HepG2 (cell line): ENCODE data around the gene HOXA7. TPM values are rescaled to one million over a fixed set of nuclear protein-coding genes. Genes with fewer than 3 reads are reported as not detected.
A peak's percentile ranks its signal among the peaks of the same experiment; 100 is the strongest.

ENCODE experiments used
- ADNP ChIP-seq: sonication (generic); formaldehyde crosslinking; IDR thresholded peaks from 2 replicates; pipeline ENCODE4 v1.4.0; 2020; ENCODE audit warnings: missing genetic modification reagents
- ARNT2 ChIP-seq: sonication (generic); formaldehyde crosslinking; IDR thresholded peaks from 2 replicates; pipeline ENCODE4 v1.8.0; 2022; ENCODE audit warnings: mild to moderate bottlenecking, low read depth, missing genetic modification reagents, moderate library complexity
- BRCA1 ChIP-seq: sonication (generic); formaldehyde crosslinking; IDR thresholded peaks from 2 replicates; pipeline ENCODE4 v1.4.0; 2020; ENCODE audit warnings: missing genetic modification reagents
- ETS1 ChIP-seq: sonication (generic); formaldehyde crosslinking; IDR thresholded peaks from 2 replicates; pipeline ENCODE4 v1.4.0; 2020; ENCODE audit warnings: missing genetic modification reagents
- GMEB1 ChIP-seq: sonication (generic); formaldehyde crosslinking; IDR thresholded peaks from 2 replicates; pipeline ENCODE4 v1.5.1; 2020; ENCODE audit warnings: missing genetic modification reagents, mild to moderate bottlenecking, borderline replicate concordance
- HNF4A ChIP-seq: sonication (generic); formaldehyde crosslinking; IDR thresholded peaks from 2 replicates; pipeline ENCODE4 v1.4.0; 2020; ENCODE audit warnings: missing genetic modification reagents
- HOXA5 ChIP-seq: sonication (generic); formaldehyde crosslinking; IDR thresholded peaks from 2 replicates; pipeline ENCODE4 v1.4.0; 2020; ENCODE audit warnings: missing genetic modification reagents
- NFRKB ChIP-seq: fragments of 450-650 bp; IDR thresholded peaks from 2 replicates; pipeline ENCODE4 v1.6.1; 2017
- NR2F1 ChIP-seq, 2 experiments: fragments of 450-650 bp in 1 of 2; formaldehyde crosslinking in 1 of 2; IDR thresholded peaks; 2 replicates each; pipeline versions ENCODE4 v1.5.0 to v1.6.1; 2016 to 2020; ENCODE audit warnings: mild to moderate bottlenecking in 1 of 2, missing compliant biosample characterization in 1 of 2, missing genetic modification reagents in 1 of 2, moderate library complexity in 1 of 2
- RBFOX2 ChIP-seq: fragments of 200-400 bp; formaldehyde crosslinking; IDR thresholded peaks from 2 replicates; pipeline ENCODE4 v1.6.1; 2017; ENCODE audit warnings: low read depth, mild to moderate bottlenecking, low read length
- SOX13 ChIP-seq, 3 experiments: fragments of 450-650 bp in 1 of 3; sonication (generic) in 1 of 3; formaldehyde crosslinking in 1 of 3; IDR thresholded peaks in 2 of 3; conservative IDR thresholded peaks in 1 of 3; 2 replicates each; pipeline versions ENCODE4 v1.5.0 to v1.6.1; 2016 to 2020; ENCODE audit warnings: antibody characterized with exemption in 1 of 3, mild to moderate bottlenecking in 1 of 3, missing compliant biosample characterization in 1 of 3, missing genetic modification reagents in 1 of 3, moderate library complexity in 1 of 3
- SPEN ChIP-seq: sonication (generic); formaldehyde crosslinking; IDR thresholded peaks from 2 replicates; pipeline ENCODE4 v1.5.1; 2020; ENCODE audit warnings: low read depth, mild to moderate bottlenecking, missing genetic modification reagents
- SYNCRIP ChIP-seq: fragments of 200-400 bp; formaldehyde crosslinking; IDR thresholded peaks from 2 replicates; pipeline ENCODE4 v1.6.1; 2018; ENCODE audit warnings: mild to moderate bottlenecking, low read depth, low read length; ENCODE audit not compliant: insufficient read depth
- TBX3 ChIP-seq: fragments of 450-650 bp; IDR thresholded peaks from 2 replicates; pipeline ENCODE4 v1.6.1; 2017; ENCODE audit warnings: antibody characterized with exemption, mild to moderate bottlenecking, inconsistent platforms, borderline replicate concordance
- ZBTB20 ChIP-seq: sonication (generic); formaldehyde crosslinking; IDR thresholded peaks from 2 replicates; pipeline ENCODE4 v1.8.1; 2023; ENCODE audit warnings: missing genetic modification reagents, low read depth, mild to moderate bottlenecking, borderline replicate concordance
- ZFP1 ChIP-seq: IDR thresholded peaks from 2 replicates; pipeline ENCODE4 v1.6.1; 2016
- ZNF317 ChIP-seq: sonication (generic); formaldehyde crosslinking; IDR thresholded peaks from 2 replicates; pipeline ENCODE4 v1.5.0; 2020; ENCODE audit warnings: mild to moderate bottlenecking, missing genetic modification reagents
- ZNF329 ChIP-seq: sonication (generic); formaldehyde crosslinking; IDR thresholded peaks from 2 replicates; pipeline ENCODE4 v1.9.0; 2021; ENCODE audit warnings: low read depth, mild to moderate bottlenecking, missing genetic modification reagents
- ZNF382 ChIP-seq: sonication (generic); formaldehyde crosslinking; IDR thresholded peaks from 2 replicates; pipeline ENCODE4 v1.5.0; 2020; ENCODE audit warnings: missing genetic modification reagents, mild to moderate bottlenecking, borderline replicate concordance
- ZNF432 ChIP-seq: sonication (generic); formaldehyde crosslinking; IDR thresholded peaks from 2 replicates; pipeline ENCODE4 v1.5.0; 2020; ENCODE audit warnings: missing genetic modification reagents, mild to moderate bottlenecking, borderline replicate concordance
- ZNF549 ChIP-seq: sonication (generic); formaldehyde crosslinking; IDR thresholded peaks from 2 replicates; pipeline ENCODE4 v1.5.0; 2020; ENCODE audit warnings: missing genetic modification reagents
- ZNF605 ChIP-seq: sonication (generic); formaldehyde crosslinking; IDR thresholded peaks from 2 replicates; pipeline ENCODE4 v1.8.0; 2022; ENCODE audit warnings: mild to moderate bottlenecking, missing genetic modification reagents
- ZNF614 ChIP-seq: IDR thresholded peaks from 2 replicates; pipeline ENCODE4 v1.6.1; 2018; ENCODE audit warnings: missing biosample characterization, missing genetic modification reagents, inconsistent platforms, borderline replicate concordance
- ZNF883 ChIP-seq: sonication (generic); formaldehyde crosslinking; IDR thresholded peaks from 2 replicates; pipeline ENCODE4 v1.5.1; 2020; ENCODE audit warnings: mild to moderate bottlenecking, missing genetic modification reagents; ENCODE audit errors: not compliant biosample characterization
- polyA plus RNA-seq, 8 experiments: library from polyadenylated mRNA; depleted of rRNA in 3 of 8; stranded (reverse) in 7 of 8; unstranded in 1 of 8; fragments of >200 nt; fragmentation: Illumina TruSeq in 4 of 8; extraction: Trizol in 4 of 8; gene quantifications; 2 replicates each; pipeline versions ENCODE4 v1.2.1 to v1.2.3, GENCODE V29; 2011 to 2016; ENCODE audit warnings: low read depth in 4 of 8, missing spikeins in 1 of 8, mixed read lengths in 1 of 8; ENCODE audit not compliant: insufficient read depth in 1 of 8
- total RNA-seq, 5 experiments: library from RNA; depleted of rRNA; stranded (reverse); fragments of >200 nt; fragmentation: Illumina TruSeq; extraction: Trizol; gene quantifications; 2 replicates each; pipeline ENCODE4 v1.2.3, GENCODE V29; 2016; ENCODE audit warnings: low read depth in 1 of 5
- TF ChIP-seq, protein P1 (sequence below): sonication (generic); formaldehyde crosslinking; conservative IDR thresholded peaks from 2 replicates; pipeline ENCODE4 v1.8.0; 2022; ENCODE audit warnings: low read depth, missing genetic modification reagents

HOXA7 gene
- total and polyA plus RNA-seq, 2 of the 13 experiments (the other 11 are each of a cell fraction or from before 2014, with no cell fraction given): 0.05 TPM; not detected in 1

- TF ChIP-seq NR2F1 (CRISPR knock-in tag; IDR thresholded peaks at IDR 0.05) (no peak), ZNF605 (CRISPR knock-in tag) (no peak), ZNF883 (CRISPR knock-in tag) (no peak), ZNF317 (CRISPR knock-in tag) (no peak), SPEN (CRISPR knock-in tag) (no peak), RBFOX2 (peak; percentile 71), ZNF432 (CRISPR knock-in tag) (no peak), NFRKB (no peak), TBX3 (no peak), ZNF329 (CRISPR knock-in tag) (no peak), ETS1 (CRISPR knock-in tag) (no peak), HOXA5 (CRISPR knock-in tag) (no peak), SOX13 (IDR thresholded peaks at IDR 0.05) (no peak), SOX13 (CRISPR knock-in tag; conservative IDR thresholded peaks at IDR 0.05 in 1 of 2, IDR thresholded peaks at IDR 0.05 in 1 of 2) (no peak; a peak in 1 of 4 replicates), BRCA1 (no peak), ZNF382 (CRISPR knock-in tag) (no peak), ZNF614 (CRISPR knock-in tag) (no peak), ZFP1 (CRISPR knock-in tag) (no peak), ZNF549 (CRISPR knock-in tag) (no peak), SYNCRIP (no peak), GMEB1 (CRISPR knock-in tag) (no peak), ARNT2 (CRISPR knock-in tag) (no peak), ZBTB20 (CRISPR knock-in tag) (no peak), ADNP (no peak), HNF4A (CRISPR knock-in tag) (no peak)
- TF ChIP-seq, protein P1, sequence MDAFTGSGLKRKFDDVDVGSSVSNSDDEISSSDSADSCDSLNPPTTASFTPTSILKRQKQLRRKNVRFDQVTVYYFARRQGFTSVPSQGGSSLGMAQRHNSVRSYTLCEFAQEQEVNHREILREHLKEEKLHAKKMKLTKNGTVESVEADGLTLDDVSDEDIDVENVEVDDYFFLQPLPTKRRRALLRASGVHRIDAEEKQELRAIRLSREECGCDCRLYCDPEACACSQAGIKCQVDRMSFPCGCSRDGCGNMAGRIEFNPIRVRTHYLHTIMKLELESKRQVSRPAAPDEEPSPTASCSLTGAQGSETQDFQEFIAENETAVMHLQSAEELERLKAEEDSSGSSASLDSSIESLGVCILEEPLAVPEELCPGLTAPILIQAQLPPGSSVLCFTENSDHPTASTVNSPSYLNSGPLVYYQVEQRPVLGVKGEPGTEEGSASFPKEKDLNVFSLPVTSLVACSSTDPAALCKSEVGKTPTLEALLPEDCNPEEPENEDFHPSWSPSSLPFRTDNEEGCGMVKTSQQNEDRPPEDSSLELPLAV: no peak
Observed at GRCh38 chr7:27143023-27143949, 13.2 kb downstream of the HOXA7 start, which contains the start of gene HOXA5 (continued).
